ENCODE results near the gene CAB39. TPM values are rescaled to one million over a fixed set of nuclear protein-coding genes. Genes with fewer than 3 reads are reported as not detected.

CAB39 gene
- total RNA-seq, 1 donor, result 86.4 TPM

GRCh38 chr2:230790981-230791380, 78.3 kb downstream of the CAB39 start:
- no peak for TF ChIP-seq CTCF (IDR thresholded peaks at IDR 0.05; ENCODE audit: insufficient read depth, low read depth, low read length)
- peak; percentile 58 for DNase-seq (ENCODE audit: low read depth)
- H3K4me3 ChIP-seq (ENCODE audit: low read depth, low read length), result no peak overlapping the region

GRCh38 chr2:230793572-230794359, 81.1 kb downstream of the CAB39 start:
- TF ChIP-seq CTCF (IDR thresholded peaks at IDR 0.05; ENCODE audit: insufficient read depth, low read depth, low read length), result no peak
- DNase-seq (ENCODE audit: low read depth), result peak; percentile 99
- peak overlapping the region; percentile 5 for H3K4me3 ChIP-seq (ENCODE audit: low read depth, low read length)

GRCh38 chr2:230794497-230794896, 81.9 kb downstream of the CAB39 start:
- TF ChIP-seq CTCF (IDR thresholded peaks at IDR 0.05; ENCODE audit: insufficient read depth, low read depth, low read length), result no peak
- peak; percentile 43 for DNase-seq (ENCODE audit: low read depth)
- H3K4me3 ChIP-seq (ENCODE audit: low read depth, low read length), result no peak overlapping the region

- no peak for DNase-seq (ENCODE audit: low read depth)
- no peak for TF ChIP-seq CTCF (IDR thresholded peaks at IDR 0.05; ENCODE audit: insufficient read depth, low read depth, low read length)
- H3K4me3 ChIP-seq (ENCODE audit: low read depth, low read length), result no peak overlapping the region
These were observed 83.2 kb downstream of the CAB39 start for GRCh38 chr2:230795856-230796255.

- DNase-seq (ENCODE audit: low read depth), result peak; percentile 87
- TF ChIP-seq CTCF (IDR thresholded peaks at IDR 0.05; ENCODE audit: insufficient read depth, low read depth, low read length), result no peak
- H3K4me3 ChIP-seq (ENCODE audit: low read depth, low read length), result no peak overlapping the region
These were observed 83.7 kb downstream of the CAB39 start for GRCh38 chr2:230796280-230796862.

- no peak for TF ChIP-seq CTCF (IDR thresholded peaks at IDR 0.05; ENCODE audit: insufficient read depth, low read depth, low read length)
- no peak for DNase-seq (ENCODE audit: low read depth)
- H3K4me3 ChIP-seq (ENCODE audit: low read depth, low read length), result no peak overlapping the region
These were observed 85.2 kb downstream of the CAB39 start for GRCh38 chr2:230797515-230798495.

All from fibroblast of villous mesenchyme (primary cell).